Measurements from ENCODE around the gene NCKAP5.

Gene NCKAP5

GRCh38 chr2:133417415-133417814 is 150.8 kb downstream of the NCKAP5 start:
- DNase-seq = no peak

- DNase-seq = no peak
Observed at GRCh38 chr2:133416736-133417135, 151.5 kb downstream of the NCKAP5 start.

DNA sequence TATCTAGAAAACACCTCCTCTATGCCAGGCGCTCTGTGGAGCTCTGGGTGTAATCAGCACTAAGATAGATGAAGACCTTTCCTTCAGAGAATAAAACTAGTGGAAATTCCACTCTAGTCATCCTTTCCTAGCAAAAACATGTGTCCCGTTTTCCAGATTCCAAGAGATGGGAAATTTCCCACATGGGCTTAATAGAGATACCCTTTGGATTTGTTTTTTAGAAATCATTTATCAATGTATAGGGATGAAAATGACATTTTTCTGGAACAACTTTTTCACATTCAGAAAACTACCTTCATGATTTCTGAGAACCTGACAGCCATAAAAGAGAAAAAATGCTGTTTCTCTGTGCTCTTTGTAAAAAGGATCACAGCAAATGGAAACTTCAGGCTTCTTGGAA is 152.1 kb downstream of the NCKAP5 start:
- no peak for DNase-seq

DNA sequence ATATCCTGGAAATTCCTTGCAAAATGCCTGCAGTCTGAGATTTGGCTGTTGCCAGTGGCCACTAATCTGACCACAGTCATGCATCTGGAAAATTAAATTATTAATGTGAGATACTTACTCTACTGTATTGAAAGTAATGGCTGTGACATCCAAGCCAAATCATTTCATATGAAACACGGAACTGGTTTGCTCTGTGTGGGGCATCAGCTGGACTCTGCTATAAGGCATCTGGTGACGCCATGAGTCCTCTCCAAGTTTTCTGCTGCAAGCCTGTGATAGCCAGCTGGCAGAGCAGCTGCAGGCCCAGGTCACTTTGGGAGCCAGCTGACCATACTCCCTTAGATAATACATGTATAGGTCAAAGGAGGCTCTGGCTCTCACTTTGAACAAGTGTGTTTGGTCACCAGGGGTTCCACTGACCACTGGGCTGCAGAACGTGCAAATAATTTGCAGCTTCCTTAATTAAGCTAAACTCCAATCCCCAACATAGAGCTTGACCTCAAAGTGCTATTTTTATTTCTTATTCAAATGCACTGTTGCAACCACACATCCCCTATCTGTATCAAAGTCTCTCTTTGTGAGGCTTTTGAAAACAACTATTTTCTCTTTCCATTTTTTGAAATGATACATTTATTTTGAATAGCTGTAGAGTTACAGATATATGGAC is 152.9 kb downstream of the NCKAP5 start:
- DNase-seq = no peak

- DNase-seq = no peak
Observed at GRCh38 chr2:133414486-133415209, 153.6 kb downstream of the NCKAP5 start.

- DNase-seq = no peak
Observed at GRCh38 chr2:133413863-133414262, 154.4 kb downstream of the NCKAP5 start.

GRCh38 chr2:133412694-133413093 is 155.6 kb downstream of the NCKAP5 start:
- DNase-seq = no peak

- no peak for DNase-seq
Observed at GRCh38 chr2:133411857-133412256, 156.4 kb downstream of the NCKAP5 start.

- no peak for DNase-seq
Observed at GRCh38 chr2:133411101-133411500, 157.2 kb downstream of the NCKAP5 start.

GRCh38 chr2:133409581-133410285 is 158.5 kb downstream of the NCKAP5 start:
- no peak for DNase-seq

- no peak for DNase-seq
Observed at GRCh38 chr2:133408671-133409070, 159.6 kb downstream of the NCKAP5 start.

DNA sequence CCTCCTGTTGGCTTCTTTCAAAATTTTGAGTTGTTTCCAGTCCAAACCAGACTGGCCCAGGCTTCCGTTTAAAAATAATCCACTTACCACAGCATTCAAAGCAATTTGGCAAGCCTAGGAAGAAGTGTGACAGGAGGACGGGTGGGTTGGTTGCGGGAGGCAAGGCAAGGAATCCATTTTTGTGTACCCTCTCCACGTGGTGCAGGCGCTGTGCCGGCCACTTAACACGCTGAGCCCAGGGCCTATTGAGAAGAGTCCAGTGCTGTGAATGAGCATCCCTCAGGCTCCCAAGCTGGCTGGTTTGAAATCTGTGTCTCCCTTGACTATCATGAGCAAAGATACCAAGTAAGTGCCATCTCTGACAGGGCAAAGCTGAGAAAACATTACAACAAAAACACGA is 160.9 kb downstream of the NCKAP5 start:
- no peak for DNase-seq

- no peak for DNase-seq
Observed at GRCh38 chr2:133405252-133405651, 163.0 kb downstream of the NCKAP5 start.

DNA sequence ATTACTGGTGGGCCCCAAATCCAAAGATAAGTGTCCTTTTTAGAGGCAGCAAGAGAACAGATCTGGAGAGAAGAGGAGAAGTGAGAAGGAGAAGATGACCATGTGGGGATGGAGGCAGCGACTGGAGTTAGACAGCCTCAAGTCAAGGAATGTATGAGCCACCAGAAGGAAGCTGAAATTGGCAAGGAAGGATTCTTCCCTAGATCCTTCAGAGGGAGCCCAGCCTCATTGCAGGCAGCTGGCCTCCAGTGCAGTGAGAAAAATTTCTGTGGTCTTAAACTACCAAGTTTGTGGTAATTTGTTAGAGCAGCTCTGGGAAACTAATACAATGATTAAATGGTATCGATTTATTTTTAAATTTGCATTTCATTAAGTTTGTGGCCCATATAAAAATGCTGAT is 167.9 kb downstream of the NCKAP5 start:
- DNase-seq = no peak

- no peak for DNase-seq
Observed at GRCh38 chr2:133393895-133394294, 174.4 kb downstream of the NCKAP5 start.

GRCh38 chr2:133390156-133390555 is 178.1 kb downstream of the NCKAP5 start:
- no peak for DNase-seq

DNA sequence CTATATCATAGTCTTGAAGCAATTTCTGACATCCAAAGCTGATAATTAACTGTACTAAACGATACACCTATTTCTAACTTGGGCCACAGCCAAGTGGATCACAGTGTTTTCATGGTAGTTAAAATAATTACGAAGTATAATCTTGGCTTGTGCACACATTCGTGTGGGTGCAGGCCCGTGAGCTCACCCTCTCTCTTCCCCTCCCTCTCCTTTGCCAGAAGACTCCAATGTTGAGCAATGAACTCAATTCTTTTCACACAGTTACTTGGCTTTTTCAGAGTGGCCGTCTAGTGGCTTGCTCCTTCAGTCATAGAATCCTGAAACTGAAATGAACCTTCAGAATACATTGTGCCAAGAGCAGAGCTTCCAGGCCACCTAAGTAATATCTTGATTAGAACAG is 178.7 kb downstream of the NCKAP5 start:
- no peak for DNase-seq

DNA sequence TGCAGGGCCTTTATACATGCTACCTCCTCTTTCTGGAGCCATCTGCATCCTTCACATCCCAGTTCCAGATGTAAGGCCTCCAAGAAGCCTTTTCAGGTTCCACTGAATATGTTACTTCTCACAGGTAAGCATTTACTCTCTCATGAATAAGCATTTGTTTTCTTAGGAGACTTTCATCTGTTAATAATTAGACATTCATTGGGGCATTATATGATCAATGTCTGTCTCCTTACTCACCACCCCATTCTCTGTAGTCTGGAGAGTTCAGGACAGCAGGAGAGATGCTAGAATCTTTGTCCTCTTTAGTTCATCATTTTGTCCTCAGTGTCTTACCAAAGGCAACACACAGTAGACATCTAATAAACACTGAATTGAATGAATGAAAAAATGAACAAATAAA is 185.7 kb downstream of the NCKAP5 start:
- no peak for DNase-seq

- DNase-seq = no peak
Observed at GRCh38 chr2:133380991-133381390, 187.3 kb downstream of the NCKAP5 start.

GRCh38 chr2:133378928-133379549 is 189.2 kb downstream of the NCKAP5 start:
- no peak for DNase-seq

- no peak for DNase-seq
Observed at GRCh38 chr2:133378386-133378785, 189.9 kb downstream of the NCKAP5 start.

- DNase-seq = no peak
Observed at GRCh38 chr2:133377599-133377998, 190.7 kb downstream of the NCKAP5 start.

GRCh38 chr2:133377021-133377481 is 191.2 kb downstream of the NCKAP5 start:
- DNase-seq = no peak

- DNase-seq = no peak
Observed at GRCh38 chr2:133374781-133375180, 193.5 kb downstream of the NCKAP5 start.

All from NCI-H1092 treated with DMSO at 0.1 percent for 48 hours (cell line).